Measurements from ENCODE around the gene DOCK11.

DNA sequence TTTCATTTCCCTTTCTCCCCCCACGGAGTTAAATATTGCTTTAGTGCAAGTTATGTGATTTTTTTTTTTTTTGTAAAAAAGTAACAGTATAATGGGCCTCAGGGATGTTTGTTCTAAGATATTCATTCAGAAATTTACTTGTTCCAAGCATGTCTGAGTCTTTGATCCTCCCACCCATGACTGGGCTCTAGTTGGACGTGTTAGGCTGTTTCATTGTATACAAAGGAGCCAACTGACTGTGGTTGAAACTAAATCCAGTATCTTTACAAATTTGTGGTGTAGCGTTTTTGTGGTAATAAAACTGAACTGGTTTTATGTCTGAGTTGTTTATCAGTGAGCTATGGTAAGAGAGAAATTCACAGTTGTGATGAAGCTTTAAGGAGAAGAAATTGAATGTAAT, 74.1 kb downstream of the DOCK11 start:
- TF ChIP-seq EP300 (IDR thresholded peaks at IDR 0.05), result no peak
- TF ChIP-seq, protein P1, sequence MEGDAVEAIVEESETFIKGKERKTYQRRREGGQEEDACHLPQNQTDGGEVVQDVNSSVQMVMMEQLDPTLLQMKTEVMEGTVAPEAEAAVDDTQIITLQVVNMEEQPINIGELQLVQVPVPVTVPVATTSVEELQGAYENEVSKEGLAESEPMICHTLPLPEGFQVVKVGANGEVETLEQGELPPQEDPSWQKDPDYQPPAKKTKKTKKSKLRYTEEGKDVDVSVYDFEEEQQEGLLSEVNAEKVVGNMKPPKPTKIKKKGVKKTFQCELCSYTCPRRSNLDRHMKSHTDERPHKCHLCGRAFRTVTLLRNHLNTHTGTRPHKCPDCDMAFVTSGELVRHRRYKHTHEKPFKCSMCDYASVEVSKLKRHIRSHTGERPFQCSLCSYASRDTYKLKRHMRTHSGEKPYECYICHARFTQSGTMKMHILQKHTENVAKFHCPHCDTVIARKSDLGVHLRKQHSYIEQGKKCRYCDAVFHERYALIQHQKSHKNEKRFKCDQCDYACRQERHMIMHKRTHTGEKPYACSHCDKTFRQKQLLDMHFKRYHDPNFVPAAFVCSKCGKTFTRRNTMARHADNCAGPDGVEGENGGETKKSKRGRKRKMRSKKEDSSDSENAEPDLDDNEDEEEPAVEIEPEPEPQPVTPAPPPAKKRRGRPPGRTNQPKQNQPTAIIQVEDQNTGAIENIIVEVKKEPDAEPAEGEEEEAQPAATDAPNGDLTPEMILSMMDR (IDR thresholded peaks at IDR 0.05), result no peak
- no peak for TF ChIP-seq POLR2A (IDR thresholded peaks at IDR 0.05)
- no peak for TF ChIP-seq POLR2AphosphoS5 (IDR thresholded peaks at IDR 0.05)
